HepG2 (cell line): ENCODE data around the gene TBX6. TPM values are rescaled to one million over a fixed set of nuclear protein-coding genes. Genes with fewer than 3 reads are reported as not detected.

Experiments used
- CCDC6 ChIP-seq: sonication (generic); formaldehyde crosslinking; IDR thresholded peaks from 2 replicates; pipeline ENCODE4 v1.8.1; 2022; ENCODE audit warnings: mild to moderate bottlenecking, missing genetic modification reagents, moderate library complexity
- DNMT3B ChIP-seq: conservative IDR thresholded peaks from 2 replicates; pipeline ENCODE4 v1.6.1; 2016; ENCODE audit warnings: missing biosample characterization, control low read depth
- FOXP1 ChIP-seq, 2 experiments: fragments of 450-650 bp in 1 of 2; IDR thresholded peaks; 2 replicates each; pipeline ENCODE4 v1.6.1; 2017 to 2018; ENCODE audit warnings: antibody characterized with exemption in 1 of 2
- FUBP1 ChIP-seq: sonication (generic); formaldehyde crosslinking; IDR thresholded peaks from 2 replicates; pipeline ENCODE4 v1.5.1; 2020; ENCODE audit warnings: missing genetic modification reagents, mild to moderate bottlenecking, borderline replicate concordance
- GTF3A ChIP-seq: sonication (generic); formaldehyde crosslinking; conservative IDR thresholded peaks from 2 replicates; pipeline ENCODE4 v1.4.0; 2020; ENCODE audit warnings: mild to moderate bottlenecking, missing genetic modification reagents
- HNRNPK ChIP-seq: fragments of 200-400 bp; formaldehyde crosslinking; IDR thresholded peaks from 2 replicates; pipeline ENCODE4 v1.6.1; 2018; ENCODE audit warnings: low read length, low read depth, moderate library complexity, mild to moderate bottlenecking; ENCODE audit not compliant: poor library complexity, severe bottlenecking
- HOXD1 ChIP-seq: sonication (generic); formaldehyde crosslinking; IDR thresholded peaks from 2 replicates; pipeline ENCODE4 v1.5.0; 2020; ENCODE audit warnings: missing genetic modification reagents
- IKZF4 ChIP-seq: sonication (generic); formaldehyde crosslinking; IDR thresholded peaks from 2 replicates; pipeline ENCODE4 v1.5.1; 2020; ENCODE audit warnings: borderline replicate concordance, mild to moderate bottlenecking, low read depth, missing genetic modification reagents; ENCODE audit errors: not compliant biosample characterization
- KAT2B ChIP-seq: fragments of 150-350 bp; IDR thresholded peaks from 2 replicates; pipeline ENCODE4 v1.6.1; 2014; ENCODE audit warnings: low read depth, low read length, borderline replicate concordance
- MIXL1 ChIP-seq: IDR thresholded peaks from 2 replicates; pipeline ENCODE4 v1.6.1; 2016
- PCBP2 ChIP-seq: fragments of 200-400 bp; formaldehyde crosslinking; optimal IDR thresholded peaks from 2 replicates; pipeline ENCODE3; 2018; ENCODE audit warnings: low read length, low read depth; ENCODE audit not compliant: poor library complexity, severe bottlenecking
- SP2 ChIP-seq: sonication (generic); formaldehyde crosslinking; IDR thresholded peaks from 2 replicates; pipeline ENCODE4 v1.5.1; 2020; ENCODE audit warnings: mild to moderate bottlenecking, missing genetic modification reagents
- SRF ChIP-seq: IDR thresholded peaks from 2 replicates; pipeline ENCODE4 v1.6.1; 2011; ENCODE audit warnings: mild to moderate bottlenecking, low read depth, low read length, moderate library complexity
- TOE1 ChIP-seq: sonication (generic); formaldehyde crosslinking; IDR thresholded peaks from 2 replicates; pipeline ENCODE4 v1.4.0; 2020; ENCODE audit warnings: mild to moderate bottlenecking, missing genetic modification reagents
- ZFP1 ChIP-seq: IDR thresholded peaks from 2 replicates; pipeline ENCODE4 v1.6.1; 2016
- ZFP37 ChIP-seq: sonication (generic); formaldehyde crosslinking; IDR thresholded peaks from 2 replicates; pipeline ENCODE4 v1.4.0; 2020; ENCODE audit warnings: missing genetic modification reagents, borderline replicate concordance
- ZNF547 ChIP-seq: sonication (generic); formaldehyde crosslinking; IDR thresholded peaks from 2 replicates; pipeline ENCODE4 v1.5.1; 2020; ENCODE audit warnings: mild to moderate bottlenecking, missing genetic modification reagents
- ZNF703 ChIP-seq: sonication (generic); formaldehyde crosslinking; IDR thresholded peaks from 2 replicates; pipeline ENCODE4 v1.5.1; 2020; ENCODE audit warnings: missing genetic modification reagents, mild to moderate bottlenecking, moderate library complexity, borderline replicate concordance
- ZNF780A ChIP-seq: sonication (generic); formaldehyde crosslinking; IDR thresholded peaks from 2 replicates; pipeline ENCODE4 v1.8.0; 2022; ENCODE audit warnings: mild to moderate bottlenecking, missing genetic modification reagents, moderate library complexity
- polyA plus RNA-seq, 8 experiments: library from polyadenylated mRNA; depleted of rRNA in 3 of 8; stranded (reverse) in 7 of 8; unstranded in 1 of 8; fragments of >200 nt; fragmentation: Illumina TruSeq in 4 of 8; extraction: Trizol in 4 of 8; gene quantifications; 2 replicates each; pipeline versions ENCODE4 v1.2.1 to v1.2.3, GENCODE V29; 2011 to 2016; ENCODE audit warnings: low read depth in 4 of 8, missing spikeins in 1 of 8, mixed read lengths in 1 of 8; ENCODE audit not compliant: insufficient read depth in 1 of 8
- total RNA-seq, 5 experiments: library from RNA; depleted of rRNA; stranded (reverse); fragments of >200 nt; fragmentation: Illumina TruSeq; extraction: Trizol; gene quantifications; 2 replicates each; pipeline ENCODE4 v1.2.3, GENCODE V29; 2016; ENCODE audit warnings: low read depth in 1 of 5
- TF ChIP-seq, protein P1 (sequence below): sonication (generic); formaldehyde crosslinking; IDR thresholded peaks from 2 replicates; pipeline ENCODE4 v1.8.0; 2022; ENCODE audit warnings: mild to moderate bottlenecking, missing genetic modification reagents, borderline replicate concordance
- TF ChIP-seq, protein P2 (sequence below): sonication (generic); formaldehyde crosslinking; IDR thresholded peaks from 2 replicates; pipeline ENCODE4 v1.4.0; 2020; ENCODE audit warnings: missing genetic modification reagents
- TF ChIP-seq, protein P3 (sequence below): sonication (generic); formaldehyde crosslinking; IDR thresholded peaks from 2 replicates; pipeline ENCODE4 v1.5.0; 2020; ENCODE audit warnings: mild to moderate bottlenecking, missing genetic modification reagents, borderline replicate concordance

The TBX6 gene
- total and polyA plus RNA-seq, 2 of the 13 experiments (the other 11 are each of a cell fraction or from before 2014, with no cell fraction given), result 0.24 to 0.42 TPM

- TF ChIP-seq, protein P1, sequence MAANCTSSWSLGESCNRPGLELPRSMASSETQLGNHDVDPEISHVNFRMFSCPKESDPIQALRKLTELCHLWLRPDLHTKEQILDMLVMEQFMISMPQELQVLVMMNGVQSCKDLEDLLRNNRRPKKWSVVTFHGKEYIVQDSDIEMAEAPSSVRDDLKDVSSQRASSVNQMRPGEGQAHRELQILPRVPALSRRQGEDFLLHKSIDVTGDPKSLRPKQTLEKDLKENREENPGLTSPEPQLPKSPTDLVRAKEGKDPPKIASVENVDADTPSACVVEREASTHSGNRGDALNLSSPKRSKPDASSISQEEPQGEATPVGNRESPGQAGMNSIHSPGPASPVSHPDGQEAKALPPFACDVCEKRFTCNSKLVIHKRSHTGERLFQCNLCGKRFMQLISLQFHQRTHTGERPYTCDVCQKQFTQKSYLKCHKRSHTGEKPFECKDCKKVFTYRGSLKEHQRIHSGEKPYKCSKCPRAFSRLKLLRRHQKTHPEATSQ (CRISPR knock-in tag), result no peak
- TF ChIP-seq IKZF4 (CRISPR knock-in tag) (no peak), CCDC6 (CRISPR knock-in tag) (peak; percentile 50; the same call in 1 of the 2 replicates), ZFP37 (CRISPR knock-in tag) (0 out of 2 replicates have a peak, but pooled peaks have one; percentile 21), FUBP1 (CRISPR knock-in tag) (no peak), SRF (no peak), HNRNPK (no peak), SP2 (no peak), PCBP2 (peak; percentile 57), ZNF547 (CRISPR knock-in tag) (0 out of 2 replicates have a peak, but pooled peaks have one; percentile 76), ZFP1 (no peak), DNMT3B (no peak), MIXL1 (CRISPR knock-in tag) (no peak; the same call in 1 of the 2 replicates), ZNF703 (no peak), FOXP1 (IDR thresholded peaks at IDR 0.05) (no peak), FOXP1 (CRISPR knock-in tag; IDR thresholded peaks at IDR 0.05) (no peak), KAT2B (no peak), ZNF780A (CRISPR knock-in tag) (no peak), TOE1 (CRISPR knock-in tag) (no peak), HOXD1 (no peak), GTF3A (CRISPR knock-in tag) (no peak)
- TF ChIP-seq, protein P2, sequence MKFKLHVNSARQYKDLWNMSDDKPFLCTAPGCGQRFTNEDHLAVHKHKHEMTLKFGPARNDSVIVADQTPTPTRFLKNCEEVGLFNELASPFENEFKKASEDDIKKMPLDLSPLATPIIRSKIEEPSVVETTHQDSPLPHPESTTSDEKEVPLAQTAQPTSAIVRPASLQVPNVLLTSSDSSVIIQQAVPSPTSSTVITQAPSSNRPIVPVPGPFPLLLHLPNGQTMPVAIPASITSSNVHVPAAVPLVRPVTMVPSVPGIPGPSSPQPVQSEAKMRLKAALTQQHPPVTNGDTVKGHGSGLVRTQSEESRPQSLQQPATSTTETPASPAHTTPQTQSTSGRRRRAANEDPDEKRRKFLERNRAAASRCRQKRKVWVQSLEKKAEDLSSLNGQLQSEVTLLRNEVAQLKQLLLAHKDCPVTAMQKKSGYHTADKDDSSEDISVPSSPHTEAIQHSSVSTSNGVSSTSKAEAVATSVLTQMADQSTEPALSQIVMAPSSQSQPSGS (CRISPR knock-in tag), result no peak
- TF ChIP-seq, protein P3, sequence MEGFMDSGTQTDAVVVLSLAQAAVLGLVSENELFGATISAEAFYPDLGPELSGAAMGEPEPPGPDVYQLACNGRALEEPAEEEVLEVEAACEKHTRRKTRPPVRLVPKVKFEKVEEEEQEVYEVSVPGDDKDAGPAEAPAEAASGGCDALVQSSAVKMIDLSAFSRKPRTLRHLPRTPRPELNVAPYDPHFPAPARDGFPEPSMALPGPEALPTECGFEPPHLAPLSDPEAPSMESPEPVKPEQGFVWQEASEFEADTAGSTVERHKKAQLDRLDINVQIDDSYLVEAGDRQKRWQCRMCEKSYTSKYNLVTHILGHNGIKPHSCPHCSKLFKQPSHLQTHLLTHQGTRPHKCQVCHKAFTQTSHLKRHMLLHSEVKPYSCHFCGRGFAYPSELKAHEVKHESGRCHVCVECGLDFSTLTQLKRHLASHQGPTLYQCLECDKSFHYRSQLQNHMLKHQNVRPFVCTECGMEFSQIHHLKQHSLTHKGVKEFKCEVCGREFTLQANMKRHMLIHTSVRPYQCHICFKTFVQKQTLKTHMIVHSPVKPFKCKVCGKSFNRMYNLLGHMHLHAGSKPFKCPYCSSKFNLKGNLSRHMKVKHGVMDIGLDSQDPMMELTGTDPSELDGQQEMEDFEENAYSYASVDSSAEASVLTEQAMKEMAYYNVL, result no peak
These were observed 25.6 kb downstream of the TBX6 start (continued) for GRCh38 chr16:30065943-30066760.
